Measurements from ENCODE around the gene SLCO3A1. TPM values are rescaled to one million over a fixed set of nuclear protein-coding genes. Genes with fewer than 3 reads are reported as not detected.

The SLCO3A1 gene
- total RNA-seq, 1 donor = 8.6 TPM

DNA sequence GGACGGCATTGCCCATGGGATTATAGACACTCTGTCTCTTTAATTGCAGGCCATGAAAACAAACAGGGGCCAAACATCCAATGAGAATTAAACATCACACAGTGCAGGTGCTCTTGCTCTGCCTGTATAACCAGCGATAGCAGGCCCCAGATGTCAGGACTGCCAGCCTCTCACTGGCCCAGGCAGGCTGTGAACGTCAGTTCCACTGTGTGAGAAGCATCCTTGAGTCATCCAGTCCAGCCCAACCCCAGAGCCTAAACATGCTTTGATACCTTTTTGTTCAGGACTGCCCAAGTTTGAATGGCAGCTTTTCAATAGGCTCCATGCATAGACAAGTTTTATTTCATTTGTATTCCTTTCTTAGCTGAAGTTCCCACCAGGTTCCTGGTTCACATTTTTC is 189.8 kb downstream of the SLCO3A1 start:
- H3K4me3 ChIP-seq (ENCODE audit: low read depth, low read length) = no peak overlapping the region
- TF ChIP-seq, protein P1, sequence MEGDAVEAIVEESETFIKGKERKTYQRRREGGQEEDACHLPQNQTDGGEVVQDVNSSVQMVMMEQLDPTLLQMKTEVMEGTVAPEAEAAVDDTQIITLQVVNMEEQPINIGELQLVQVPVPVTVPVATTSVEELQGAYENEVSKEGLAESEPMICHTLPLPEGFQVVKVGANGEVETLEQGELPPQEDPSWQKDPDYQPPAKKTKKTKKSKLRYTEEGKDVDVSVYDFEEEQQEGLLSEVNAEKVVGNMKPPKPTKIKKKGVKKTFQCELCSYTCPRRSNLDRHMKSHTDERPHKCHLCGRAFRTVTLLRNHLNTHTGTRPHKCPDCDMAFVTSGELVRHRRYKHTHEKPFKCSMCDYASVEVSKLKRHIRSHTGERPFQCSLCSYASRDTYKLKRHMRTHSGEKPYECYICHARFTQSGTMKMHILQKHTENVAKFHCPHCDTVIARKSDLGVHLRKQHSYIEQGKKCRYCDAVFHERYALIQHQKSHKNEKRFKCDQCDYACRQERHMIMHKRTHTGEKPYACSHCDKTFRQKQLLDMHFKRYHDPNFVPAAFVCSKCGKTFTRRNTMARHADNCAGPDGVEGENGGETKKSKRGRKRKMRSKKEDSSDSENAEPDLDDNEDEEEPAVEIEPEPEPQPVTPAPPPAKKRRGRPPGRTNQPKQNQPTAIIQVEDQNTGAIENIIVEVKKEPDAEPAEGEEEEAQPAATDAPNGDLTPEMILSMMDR (IDR thresholded peaks at IDR 0.05; ENCODE audit: insufficient read depth, low read depth, low read length) = no peak
- DNase-seq (ENCODE audit: low read depth) = no peak

DNA sequence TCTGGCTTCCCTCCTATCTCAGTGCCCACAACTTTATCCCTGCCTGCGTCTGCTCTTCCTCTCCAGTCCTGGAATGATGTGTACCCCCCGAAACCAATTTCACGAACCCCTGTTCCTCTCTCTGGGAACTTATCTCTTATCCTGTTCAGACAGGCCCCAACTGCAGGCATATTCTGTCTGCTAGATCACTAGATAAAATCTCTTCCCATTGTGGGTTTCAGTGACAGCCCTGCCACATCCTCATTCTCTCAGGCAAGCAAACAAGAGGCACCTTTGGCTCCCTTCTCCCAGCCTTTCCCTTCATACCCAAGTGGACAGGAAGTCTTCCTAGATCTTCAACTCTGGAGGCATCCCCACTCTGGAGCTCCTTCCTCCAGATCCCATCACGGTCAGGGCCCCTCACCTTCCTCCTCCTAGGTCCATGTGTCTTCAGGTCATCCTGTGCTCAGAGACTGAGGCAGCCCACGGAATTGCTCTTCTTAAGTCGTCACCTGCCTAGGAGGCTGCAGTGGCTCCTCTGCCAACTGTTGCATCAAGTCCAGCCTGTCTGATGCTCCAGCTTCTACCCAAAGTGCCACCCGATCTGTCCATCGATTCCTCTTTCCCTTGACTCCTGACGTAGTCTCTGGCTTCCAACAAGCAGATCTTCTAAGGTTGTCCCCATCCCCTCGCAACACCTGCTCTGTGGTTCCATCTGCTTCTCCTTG is 190.8 kb downstream of the SLCO3A1 start:
- no peak overlapping the region for H3K4me3 ChIP-seq (ENCODE audit: low read depth, low read length)
- TF ChIP-seq, protein P1 (IDR thresholded peaks at IDR 0.05; ENCODE audit: insufficient read depth, low read depth, low read length) = no peak
- DNase-seq (ENCODE audit: low read depth) = no peak

DNA sequence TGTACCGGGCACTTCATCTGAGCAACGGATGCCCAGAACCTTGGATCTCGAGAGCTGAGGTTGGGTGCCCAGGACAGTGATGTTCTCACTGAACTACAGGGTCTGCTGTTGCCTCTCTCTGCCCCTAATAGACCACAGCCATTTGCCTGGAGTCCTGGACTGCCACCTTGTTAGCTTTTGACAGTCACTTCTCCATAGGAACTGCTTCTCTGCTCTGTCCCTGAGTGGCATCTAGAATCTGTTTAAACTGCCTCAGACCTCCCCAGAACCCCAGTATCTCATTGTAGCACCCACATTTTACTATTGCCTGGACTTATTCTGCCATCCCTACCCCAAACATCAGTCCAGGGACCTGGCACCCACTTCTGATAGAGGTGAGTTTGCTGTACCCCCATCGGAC is 194.4 kb downstream of the SLCO3A1 start:
- DNase-seq (ENCODE audit: low read depth) = no peak
- TF ChIP-seq, protein P1 (IDR thresholded peaks at IDR 0.05; ENCODE audit: insufficient read depth, low read depth, low read length) = no peak
- no peak overlapping the region for H3K4me3 ChIP-seq (ENCODE audit: low read depth, low read length)

DNA sequence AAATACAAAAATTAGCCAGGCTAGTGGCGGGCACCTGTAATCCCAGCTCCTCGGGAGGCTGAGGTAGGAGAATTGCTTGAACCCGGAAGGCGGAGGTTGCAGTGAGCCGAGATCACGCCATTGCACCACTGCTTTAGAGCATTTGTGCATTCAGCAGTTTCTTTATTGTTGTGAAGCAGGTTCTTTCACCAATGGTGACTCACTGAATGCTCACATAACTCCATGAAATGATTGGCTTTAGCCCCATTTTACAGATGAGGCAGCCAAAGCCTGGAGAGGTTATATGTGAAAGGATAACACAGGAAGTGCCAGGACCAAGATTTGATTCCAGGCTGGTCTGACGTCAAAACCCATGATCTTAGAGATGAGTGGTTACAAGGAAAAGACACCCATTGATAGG is 195.2 kb downstream of the SLCO3A1 start:
- no peak overlapping the region for H3K4me3 ChIP-seq (ENCODE audit: low read depth, low read length)
- DNase-seq (ENCODE audit: low read depth) = no peak

DNA sequence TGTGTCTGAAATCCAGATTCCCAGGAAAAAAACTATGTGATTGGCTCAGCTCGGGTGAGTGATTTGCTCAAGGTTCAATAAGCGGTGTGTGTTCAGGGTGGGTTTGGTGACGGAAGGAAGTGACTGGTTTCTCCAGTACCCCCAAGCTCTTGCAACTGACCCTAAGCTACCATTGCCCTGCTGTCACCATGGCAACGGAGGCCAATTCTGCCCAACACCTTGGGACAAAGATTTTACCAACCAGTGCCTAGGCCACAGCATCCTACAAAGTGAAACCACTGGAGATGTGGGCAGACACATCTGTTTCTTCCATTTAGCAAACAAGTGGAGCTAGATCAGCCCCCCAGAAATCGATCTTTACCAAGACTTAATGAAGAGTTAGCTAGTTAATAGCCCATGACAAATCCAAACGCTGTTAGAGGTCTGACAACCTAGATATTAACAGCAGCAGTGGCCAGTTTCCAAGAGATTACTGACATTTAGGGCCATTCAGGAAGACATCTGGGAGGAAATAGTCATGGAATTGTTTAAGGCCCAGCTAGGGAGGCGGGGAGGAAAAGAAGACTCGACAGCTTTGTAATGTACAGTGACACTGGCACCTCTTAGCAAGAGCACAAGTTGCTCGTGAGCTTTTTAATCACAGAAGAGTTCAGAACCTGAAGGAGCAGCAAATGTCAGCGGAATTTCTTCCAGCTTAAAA is 195.9 kb downstream of the SLCO3A1 start:
- DNase-seq (ENCODE audit: low read depth) = no peak
- TF ChIP-seq, protein P1 (IDR thresholded peaks at IDR 0.05; ENCODE audit: insufficient read depth, low read depth, low read length) = no peak
- H3K4me3 ChIP-seq (ENCODE audit: low read depth, low read length) = no peak overlapping the region

More for the DNA sequence above, 195.2 kb downstream of the SLCO3A1 start:
- TF ChIP-seq, protein P1 (IDR thresholded peaks at IDR 0.05; ENCODE audit: insufficient read depth, low read depth, low read length) = no peak

DNA sequence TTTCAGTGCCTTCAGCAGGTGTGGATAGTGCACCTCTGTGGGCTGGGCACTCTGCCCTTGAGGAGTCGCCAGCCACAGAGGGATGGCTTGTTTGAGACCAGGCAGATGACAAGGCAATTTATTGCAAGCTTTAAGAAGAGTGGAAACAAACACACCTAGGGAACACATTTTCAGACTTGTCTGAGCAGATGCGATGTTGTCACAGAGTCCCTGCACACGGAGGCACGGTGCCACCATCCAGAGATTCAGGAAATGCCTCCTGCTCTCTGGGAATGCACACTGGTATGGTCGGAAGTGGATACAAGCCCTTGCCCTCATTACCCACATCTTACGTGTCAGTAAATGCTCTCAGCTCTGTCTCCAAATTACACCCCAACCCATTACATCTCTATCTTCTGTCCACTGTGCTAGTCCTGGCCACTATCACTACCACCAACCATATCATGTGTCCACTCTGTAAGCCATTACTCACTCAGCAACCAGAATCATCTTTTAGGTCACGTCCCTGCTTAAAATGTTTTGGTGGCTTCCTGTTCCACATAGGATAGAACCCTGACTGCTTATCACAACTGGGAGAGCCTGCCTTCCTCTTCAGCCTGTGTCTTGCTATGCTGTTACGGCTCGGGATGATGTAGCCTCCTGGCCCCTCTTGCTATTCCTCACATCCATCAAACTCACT is 196.9 kb downstream of the SLCO3A1 start:
- H3K4me3 ChIP-seq (ENCODE audit: low read depth, low read length) = no peak overlapping the region
- no peak for DNase-seq (ENCODE audit: low read depth)
- TF ChIP-seq, protein P1 (IDR thresholded peaks at IDR 0.05; ENCODE audit: insufficient read depth, low read depth, low read length) = no peak

Data from fibroblast of villous mesenchyme (primary cell).